ENCODE results near the gene USP3.

- no peak for TF ChIP-seq POLR2A (IDR thresholded peaks at IDR 0.05)
- TF ChIP-seq POLR2AphosphoS5 (IDR thresholded peaks at IDR 0.05; ENCODE audit: insufficient read depth in 1 of 2, low read depth in 1 of 2) = no peak
- no peak for TF ChIP-seq CTCF (IDR thresholded peaks at IDR 0.05)
Measured at GRCh38 chr15:63505842-63506222, 1.4 kb downstream of the USP3 start.
